Mesodermal cell (in vitro differentiated cells): ENCODE data around the gene USP17L13. TPM values are rescaled to one million over a fixed set of nuclear protein-coding genes. Genes with fewer than 3 reads are reported as not detected.
"Not testable (repeated sequence)": the region's sequence is repeated elsewhere in the genome, so short reads cannot be mapped to it uniquely, and the experiment has no call there.

Experiments
- H3K27ac ChIP-seq: 2 replicates; pipeline ENCODE4 v1.7.0; 2013; ENCODE audit warnings: mild to moderate bottlenecking, low read depth, low read length, moderate library complexity; ENCODE audit not compliant: severe bottlenecking
- H3K36me3 ChIP-seq: 2 replicates; pipeline ENCODE4 v1.7.1; 2013; ENCODE audit warnings: mild to moderate bottlenecking, low read length, moderate library complexity; ENCODE audit not compliant: control insufficient read depth, insufficient read depth
- H3K4me1 ChIP-seq: one replicate; pipeline ENCODE4 v1.7.1; 2013; ENCODE audit warnings: mild to moderate bottlenecking, low read length; ENCODE audit not compliant: insufficient read depth, control insufficient read depth, poor library complexity, severe bottlenecking
- H3K4me3 ChIP-seq: 2 replicates; pipeline ENCODE4 v1.7.0; 2013; ENCODE audit warnings: low read length, control low read depth, mild to moderate bottlenecking; ENCODE audit not compliant: insufficient read depth, poor library complexity, severe bottlenecking; ENCODE audit errors: extremely low read depth
- H3K9me3 ChIP-seq: 2 replicates; pipeline ENCODE4 v1.7.1; 2013; ENCODE audit warnings: mild to moderate bottlenecking, low read length, moderate library complexity; ENCODE audit not compliant: control insufficient read depth
- WGBS, 2 experiments: methylation state at CpG; one replicate each; pipeline ENCODE4 v1.1.5; 2013; ENCODE audit warnings: missing lambda C conversion rate in 2 of 2; ENCODE audit not compliant: insufficient coverage in 2 of 2; 5-methylcytosine and 5-hydroxymethylcytosine counted together
- polyA plus RNA-seq, 2 experiments: library from polyadenylated mRNA; stranded (reverse); fragments of 50-300 nt; gene quantifications; one replicate each; pipeline ENCODE4 v1.2.3, GENCODE V29; 2013

Gene USP17L13, protein sequence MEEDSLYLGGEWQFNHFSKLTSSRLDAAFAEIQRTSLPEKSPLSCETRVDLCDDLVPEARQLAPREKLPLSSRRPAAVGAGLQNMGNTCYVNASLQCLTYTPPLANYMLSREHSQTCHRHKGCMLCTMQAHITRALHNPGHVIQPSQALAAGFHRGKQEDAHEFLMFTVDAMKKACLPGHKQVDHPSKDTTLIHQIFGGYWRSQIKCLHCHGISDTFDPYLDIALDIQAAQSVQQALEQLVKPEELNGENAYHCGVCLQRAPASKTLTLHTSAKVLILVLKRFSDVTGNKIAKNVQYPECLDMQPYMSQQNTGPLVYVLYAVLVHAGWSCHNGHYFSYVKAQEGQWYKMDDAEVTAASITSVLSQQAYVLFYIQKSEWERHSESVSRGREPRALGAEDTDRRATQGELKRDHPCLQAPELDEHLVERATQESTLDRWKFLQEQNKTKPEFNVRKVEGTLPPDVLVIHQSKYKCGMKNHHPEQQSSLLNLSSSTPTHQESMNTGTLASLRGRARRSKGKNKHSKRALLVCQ
- not detected for polyA plus RNA-seq (2013, experiment 1 of 2)
- polyA plus RNA-seq (2013, experiment 2 of 2) = not detected

DNA sequence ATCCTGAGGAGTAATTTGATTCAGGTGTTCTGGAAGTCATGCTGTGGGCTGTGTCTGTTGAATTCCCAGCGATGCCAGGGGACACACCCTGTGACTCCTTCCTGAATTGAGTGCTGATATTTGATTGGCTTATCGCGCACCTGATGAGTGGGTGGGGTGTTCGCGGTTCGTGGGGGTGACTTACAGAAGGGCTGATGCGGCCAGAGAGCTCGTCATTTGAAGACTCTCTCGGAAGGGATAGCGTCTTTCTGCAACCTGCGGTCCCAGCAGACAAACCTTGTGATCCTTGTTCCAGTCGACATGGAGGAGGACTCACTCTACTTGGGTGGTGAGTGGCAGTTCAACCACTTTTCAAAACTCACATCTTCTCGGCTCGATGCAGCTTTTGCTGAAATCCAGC is at the start of gene USP17L13:
Gene USP17L13 (plus strand): TSS at position 301 of the 400 bp plus-strand sequence. CDS start 0 bp downstream, at position 301.
- H3K9me3 ChIP-seq, H3K36me3 ChIP-seq, H3K27ac ChIP-seq, H3K4me3 ChIP-seq, H3K4me1 ChIP-seq: not testable (repeated sequence)
- WGBS, 2 experiments = no CpG with 5 or more reads among the region's 14 CpGs

DNA sequence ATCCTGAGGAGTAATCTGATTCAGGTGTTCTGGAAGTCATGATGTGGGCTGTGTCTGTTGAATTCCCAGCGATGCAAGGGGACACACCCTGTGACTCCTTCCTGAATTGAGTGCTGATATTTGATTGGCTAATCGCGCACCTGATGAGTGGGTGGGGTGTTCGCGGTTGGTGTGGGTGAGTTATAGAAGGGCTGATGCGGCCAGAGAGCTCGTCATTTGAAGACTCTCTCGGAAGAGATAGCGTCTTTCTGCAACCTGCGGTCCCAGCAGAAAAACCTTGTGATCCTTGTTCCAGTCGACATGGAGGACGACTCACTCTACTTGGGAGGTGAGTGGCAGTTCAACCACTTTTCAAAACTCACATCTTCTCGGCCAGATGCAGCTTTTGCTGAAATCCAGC is 14.3 kb upstream of the USP17L13 start, which contains the start of gene USP17L10:
Gene USP17L10 (plus strand): TSS at position 301 of the 400 bp plus-strand sequence. CDS start 0 bp downstream, at position 301.
- H3K4me3 ChIP-seq, H3K9me3 ChIP-seq, H3K36me3 ChIP-seq, H3K4me1 ChIP-seq, H3K27ac ChIP-seq: not testable (repeated sequence)
- WGBS, 2 experiments = no CpG with 5 or more reads among the region's 13 CpGs

DNA sequence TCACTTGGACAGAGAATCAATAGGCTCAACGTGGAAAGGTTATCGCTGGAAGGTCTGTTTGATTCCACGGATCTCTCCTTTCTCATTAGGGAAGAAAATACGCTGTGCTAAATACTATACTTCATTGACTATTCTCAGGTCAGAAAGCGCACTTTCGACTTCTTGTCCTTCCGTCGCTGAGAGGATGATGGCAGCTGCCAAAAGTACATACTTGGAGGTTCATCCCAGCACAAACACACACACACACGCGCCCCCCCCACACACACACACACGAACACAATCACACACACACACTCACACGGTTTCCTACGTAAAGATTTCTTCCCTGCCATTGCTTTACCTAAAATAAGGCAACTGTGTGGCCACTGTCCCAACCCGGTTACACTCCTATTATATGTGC is 10.0 kb upstream of the USP17L13 start:
- WGBS, 2 experiments = 84% methylated on average over 4 of the region's 14 CpGs; no CpG with 5 or more reads in 1 of the 2 experiments
- not testable (repeated sequence) for H3K27ac ChIP-seq, H3K9me3 ChIP-seq, H3K4me3 ChIP-seq, H3K4me1 ChIP-seq, H3K36me3 ChIP-seq

DNA sequence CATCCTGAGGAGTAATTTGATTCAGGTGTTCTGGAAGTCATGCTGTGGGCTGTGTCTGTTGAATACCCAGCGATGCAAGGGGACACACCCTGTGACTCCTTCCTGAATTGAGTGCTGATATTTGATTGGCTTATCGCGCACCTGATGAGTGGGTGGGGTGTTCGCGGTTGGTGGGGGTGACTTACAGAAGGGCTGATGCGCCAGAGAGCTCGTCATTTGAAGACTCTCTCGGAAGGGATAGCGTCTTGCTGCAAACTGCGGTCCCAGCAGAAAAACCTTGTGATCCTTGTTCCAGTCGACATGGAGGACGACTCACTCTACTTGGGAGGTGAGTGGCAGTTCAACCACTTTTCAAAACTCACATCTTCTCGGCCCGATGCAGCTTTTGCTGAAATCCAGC is 9.6 kb upstream of the USP17L13 start, which contains the start of gene USP17L11:
Gene USP17L11 (plus strand): TSS at position 301 of the 400 bp plus-strand sequence. CDS start 0 bp downstream, at position 301.
- WGBS, 2 experiments = no CpG with 5 or more reads among the region's 14 CpGs
- not testable (repeated sequence) for H3K4me1 ChIP-seq, H3K9me3 ChIP-seq, H3K4me3 ChIP-seq, H3K27ac ChIP-seq, H3K36me3 ChIP-seq

- H3K4me3 ChIP-seq, H3K4me1 ChIP-seq, H3K27ac ChIP-seq, H3K36me3 ChIP-seq, H3K9me3 ChIP-seq: not testable (repeated sequence)
- WGBS, 2 experiments = no CpG with 5 or more reads among the region's 13 CpGs
Observed at GRCh38 chr4:9219852-9220251, 4.8 kb upstream of the USP17L13 start, which contains the start of gene USP17L12. USP17L12 (plus strand) TSS chr4:9220152; CDS start chr4:9220152, 0 bp downstream.

DNA sequence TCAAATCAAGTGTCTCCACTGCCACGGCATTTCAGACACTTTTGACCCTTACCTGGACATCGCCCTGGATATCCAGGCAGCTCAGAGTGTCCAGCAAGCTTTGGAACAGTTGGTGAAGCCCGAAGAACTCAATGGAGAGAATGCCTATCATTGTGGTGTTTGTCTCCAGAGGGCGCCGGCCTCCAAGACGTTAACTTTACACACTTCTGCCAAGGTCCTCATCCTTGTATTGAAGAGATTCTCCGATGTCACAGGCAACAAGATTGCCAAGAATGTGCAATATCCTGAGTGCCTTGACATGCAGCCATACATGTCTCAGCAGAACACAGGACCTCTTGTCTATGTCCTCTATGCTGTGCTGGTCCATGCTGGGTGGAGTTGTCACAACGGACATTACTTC is 5.6 kb downstream of the USP17L13 start:
- H3K27ac ChIP-seq, H3K4me3 ChIP-seq, H3K4me1 ChIP-seq, H3K9me3 ChIP-seq, H3K36me3 ChIP-seq: not testable (repeated sequence)
- WGBS, 2 experiments = no CpG with 5 or more reads among the region's 8 CpGs

GRCh38 chr4:9234085-9234484 is 9.4 kb downstream of the USP17L13 start, which contains the start of gene USP17L15:
USP17L15 (plus strand) TSS chr4:9234385; CDS start chr4:9234385, 0 bp downstream.
- not testable (repeated sequence) for H3K9me3 ChIP-seq, H3K36me3 ChIP-seq, H3K4me3 ChIP-seq, H3K4me1 ChIP-seq, H3K27ac ChIP-seq
- WGBS, 2 experiments = no CpG with 5 or more reads among the region's 15 CpGs

DNA sequence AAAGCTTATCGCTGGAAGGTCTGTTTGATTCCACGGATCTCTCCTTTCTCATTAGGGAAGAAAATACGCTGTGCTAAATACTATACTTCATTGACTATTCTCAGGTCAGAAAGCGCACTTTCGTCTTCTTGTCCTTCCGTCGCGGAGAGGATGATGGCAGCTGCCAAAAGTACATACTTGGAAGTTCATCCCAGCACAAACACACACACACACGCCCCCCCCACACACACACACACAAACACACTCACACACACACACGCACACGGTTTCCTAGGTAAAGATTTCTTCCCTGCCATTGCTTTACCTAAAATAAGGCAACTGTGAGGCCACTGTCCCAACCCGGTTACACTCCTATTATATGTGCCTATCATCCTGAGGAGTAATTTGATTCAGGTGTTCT is 13.8 kb downstream of the USP17L13 start:
- not testable (repeated sequence) for H3K9me3 ChIP-seq, H3K36me3 ChIP-seq, H3K4me3 ChIP-seq, H3K27ac ChIP-seq, H3K4me1 ChIP-seq
- WGBS, 2 experiments = no CpG with 5 or more reads among the region's 12 CpGs

DNA sequence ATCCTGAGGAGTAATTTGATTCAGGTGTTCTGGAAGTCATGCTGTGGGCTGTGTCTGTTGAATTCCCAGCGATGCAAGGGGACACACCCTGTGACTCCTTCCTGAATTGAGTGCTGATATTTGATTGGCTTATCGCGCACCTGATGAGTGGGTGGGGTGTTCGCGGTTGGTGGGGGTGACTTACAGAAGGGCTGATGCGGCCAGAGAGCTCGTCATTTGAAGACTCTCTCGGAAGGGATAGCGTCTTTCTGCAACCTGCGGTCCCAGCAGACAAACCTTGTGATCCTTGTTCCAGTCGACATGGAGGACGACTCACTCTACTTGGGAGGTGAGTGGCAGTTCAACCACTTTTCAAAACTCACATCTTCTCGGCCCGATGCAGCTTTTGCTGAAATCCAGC is 18.9 kb downstream of the USP17L13 start, which contains the start of gene USP17L17:
Gene USP17L17 (plus strand): TSS at position 301 of the 400 bp plus-strand sequence. CDS start 0 bp downstream, at position 301.
- H3K4me3 ChIP-seq = not testable (repeated sequence)
- no CpG with 5 or more reads among the region's 14 CpGs for WGBS, 2 experiments

GRCh38 chr4:9247953-9248680 is 23.4 kb downstream of the USP17L13 start, which contains the start of gene USP17L18:
USP17L18 (plus strand) TSS chr4:9248630; CDS start chr4:9248630, 0 bp downstream.
- WGBS, 2 experiments = 100% methylated on average over 4 of the region's 26 CpGs; no CpG with 5 or more reads in 1 of the 2 experiments
- not testable (repeated sequence) for H3K4me1 ChIP-seq, H3K36me3 ChIP-seq, H3K9me3 ChIP-seq, H3K4me3 ChIP-seq, H3K27ac ChIP-seq

More for the DNA sequence above, 18.9 kb downstream of the USP17L13 start, which contains the start of gene USP17L17:
- H3K36me3 ChIP-seq, H3K4me1 ChIP-seq, H3K9me3 ChIP-seq, H3K27ac ChIP-seq: not testable (repeated sequence)
